ENCODE results near the gene RGPD8.
"Not testable (repeated sequence)": the region's sequence is repeated elsewhere in the genome, so short reads cannot be mapped to it uniquely, and the experiment has no call there.

DNA sequence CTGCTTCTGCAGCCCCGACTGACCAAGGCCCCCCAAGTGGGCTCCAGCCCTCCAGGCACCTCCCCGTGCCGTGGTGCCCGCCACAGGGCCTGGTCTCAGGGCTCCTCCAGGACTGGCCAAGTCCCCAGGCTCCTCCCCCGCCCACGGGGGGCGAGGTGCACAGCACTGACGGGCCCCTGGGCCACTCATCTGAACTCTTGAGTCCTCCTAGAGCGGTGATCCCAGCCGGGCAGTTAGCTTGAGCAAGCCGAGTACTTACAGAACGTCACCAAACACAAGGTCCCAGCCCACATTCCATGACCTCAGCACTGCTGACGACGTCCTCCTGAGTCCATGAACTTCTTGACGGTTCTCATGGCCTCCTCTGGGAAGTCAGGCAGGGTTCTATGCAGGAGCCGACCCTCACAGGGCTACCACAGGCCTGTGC is 4.0 kb upstream of the RGPD8 start:
- TF ChIP-seq HDAC6 (IDR thresholded peaks at IDR 0.05; ENCODE audit: low read depth, low read length); CTCF (IDR thresholded peaks at IDR 0.05; ENCODE audit: control extremely low read depth in 1 of 3, insufficient read depth in 1 of 3, low read depth in 1 of 3, low read length in 3 of 3); POLR2AphosphoS5 (IDR thresholded peaks at IDR 0.05; ENCODE audit: low read depth, low read length); KDM1A (IDR thresholded peaks at IDR 0.05; ENCODE audit: borderline replicate concordance, low read length); CHD2 (IDR thresholded peaks at IDR 0.05; ENCODE audit: low read length); EP300 (IDR thresholded peaks at IDR 0.05; ENCODE audit: borderline replicate concordance in 1 of 2, low read depth in 2 of 2, low read length in 2 of 2); RNF2 (IDR thresholded peaks at IDR 0.05; ENCODE audit: borderline replicate concordance, low read depth, low read length, missing control alignments, poor library complexity, severe bottlenecking); JUN (IDR thresholded peaks at IDR 0.05; ENCODE audit: low read depth, low read length); TBP (IDR thresholded peaks at IDR 0.05; ENCODE audit: low read depth, low read length); EZH2 (IDR thresholded peaks at IDR 0.05; ENCODE audit: low read depth, low read length, severe bottlenecking): not testable (repeated sequence)

All from H1 (cell line).